IMR-90 (cell line): ENCODE data around the gene CCHCR1. TPM values are rescaled to one million over a fixed set of nuclear protein-coding genes. Genes with fewer than 3 reads are reported as not detected.
"Not testable (repeated sequence)": the region's sequence is repeated elsewhere in the genome, so short reads cannot be mapped to it uniquely, and the experiment has no call there.

Experiments
- ATAC-seq: fragments of 200-7000 bp; cut with Tn5 transposase; 2 replicates; pipeline ENCODE4 v1.9.1; 2020; ENCODE audit warnings: low read depth, mild to moderate bottlenecking, moderate library complexity
- BruUV-seq: library from RNA; stranded (reverse); fragments of 400-500 nt; replicated peaks from 2 replicates; lab custom pipeline; 2021; lab: Mats Ljungman, UMichigan
- CTCF ChIA-PET: fragments of 300-600 bp; formaldehyde crosslinking; extraction: SDS; loops from one replicate; lab custom pipeline; 2021; ENCODE audit warnings: antibody characterized with exemption; lab: Yijun Ruan, JAX
- POLR2A ChIA-PET: fragments of 300-600 bp; sonication (Branson Sonifier 250); formaldehyde crosslinking; loops from one replicate; lab custom pipeline; 2022; ENCODE audit warnings: antibody characterized with exemption; ENCODE audit not compliant: unreplicated experiment; lab: Charles Lee
- DNase-seq: peaks from one replicate; pipeline ENCODE4 v3.0.0; 2013
- H2AFZ ChIP-seq: replicated peaks from 2 replicates; pipeline ENCODE3; 2013; ENCODE audit warnings: low read length, mild to moderate bottlenecking; ENCODE audit not compliant: poor library complexity
- H2AK5ac ChIP-seq: 2 replicates; pipeline ENCODE4 v1.6.1; 2013; ENCODE audit warnings: low read depth, low read length, inconsistent platforms
- H2AK9ac ChIP-seq: replicated peaks from 2 replicates; pipeline ENCODE3; 2013; ENCODE audit warnings: mild to moderate bottlenecking, low read depth, low read length, moderate library complexity; ENCODE audit not compliant: poor library complexity
- H2BK120ac ChIP-seq: 2 replicates; pipeline ENCODE4 v1.6.1; 2013; ENCODE audit warnings: low read depth, low read length, inconsistent platforms
- H2BK15ac ChIP-seq: 3 replicates; pipeline ENCODE4 v1.6.1; 2013; ENCODE audit warnings: low read depth, low read length, inconsistent platforms
- H2BK20ac ChIP-seq: 2 replicates; pipeline ENCODE4 v1.6.1; 2013; ENCODE audit warnings: low read depth, mild to moderate bottlenecking, inconsistent platforms, low read length, moderate library complexity
- H2BK5ac ChIP-seq: 2 replicates; pipeline ENCODE4 v1.6.1; 2013; ENCODE audit warnings: mild to moderate bottlenecking, low read depth, low read length, inconsistent platforms; ENCODE audit not compliant: poor library complexity, severe bottlenecking
- H3K14ac ChIP-seq: replicated peaks from 2 replicates; pipeline ENCODE4 v1.6.1; 2013; ENCODE audit warnings: low read depth, low read length, inconsistent platforms
- H3K18ac ChIP-seq: 2 replicates; pipeline ENCODE4 v1.6.1; 2013; ENCODE audit warnings: low read depth, low read length, control low read depth
- H3K23ac ChIP-seq: 2 replicates; pipeline ENCODE4 v1.6.1; 2013; ENCODE audit warnings: low read depth, low read length, inconsistent platforms
- H3K27ac ChIP-seq: 2 replicates; pipeline ENCODE4 v1.5.1; 2013; ENCODE audit warnings: mild to moderate bottlenecking, control low read depth, low read length; ENCODE audit not compliant: insufficient read depth
- H3K27me3 ChIP-seq: 2 replicates; pipeline ENCODE4 v1.6.1; 2013; ENCODE audit warnings: low read length; ENCODE audit not compliant: control insufficient read depth, insufficient read depth
- H3K36me3 ChIP-seq: 2 replicates; pipeline ENCODE4 v1.6.1; 2013; ENCODE audit warnings: low read length, mixed read lengths; ENCODE audit not compliant: control insufficient read depth, insufficient read depth
- H3K4ac ChIP-seq: 2 replicates; pipeline ENCODE4 v1.6.1; 2013; ENCODE audit warnings: low read depth, low read length, inconsistent platforms
- H3K4me1 ChIP-seq: 2 replicates; pipeline ENCODE4 v1.6.1; 2013; ENCODE audit warnings: low read length, mixed read lengths; ENCODE audit not compliant: control insufficient read depth, insufficient read depth
- H3K4me2 ChIP-seq: 2 replicates; pipeline ENCODE4 v1.6.1; 2013; ENCODE audit warnings: low read depth, mild to moderate bottlenecking, control low read depth, low read length, moderate library complexity
- H3K4me3 ChIP-seq: 2 replicates; pipeline ENCODE4 v1.5.1; 2013; ENCODE audit warnings: low read depth, mild to moderate bottlenecking, control low read depth, low read length, moderate library complexity; ENCODE audit not compliant: insufficient read depth
- H3K56ac ChIP-seq: 2 replicates; pipeline ENCODE4 v1.6.1; 2013; ENCODE audit warnings: low read length, inconsistent platforms; ENCODE audit not compliant: insufficient read depth; ENCODE audit errors: extremely low read depth
- H3K79me1 ChIP-seq, 2 experiments: 2 replicates each; pipeline ENCODE4 v1.6.1; 2013; ENCODE audit warnings: low read length in 2 of 2, inconsistent platforms in 1 of 2, low read depth in 1 of 2
- H3K9ac ChIP-seq: 2 replicates; pipeline ENCODE4 v1.6.1; 2013; ENCODE audit warnings: low read depth, low read length, control low read depth
- H3K9me1 ChIP-seq: 2 replicates; pipeline ENCODE4 v1.6.1; 2013; ENCODE audit warnings: low read length, inconsistent platforms; ENCODE audit not compliant: insufficient read depth
- H3K9me3 ChIP-seq: 2 replicates; pipeline ENCODE4 v1.6.1; 2013; ENCODE audit warnings: low read length; ENCODE audit not compliant: control insufficient read depth, insufficient read depth
- H4K20me1 ChIP-seq: 2 replicates; pipeline ENCODE4 v1.6.1; 2013; ENCODE audit warnings: low read length, inconsistent platforms; ENCODE audit not compliant: insufficient read depth
- H4K5ac ChIP-seq: 2 replicates; pipeline ENCODE4 v1.6.1; 2013; ENCODE audit warnings: mild to moderate bottlenecking, low read depth, low read length, control low read depth
- H4K8ac ChIP-seq, 2 experiments: 2 replicates each; pipeline ENCODE4 v1.6.1; 2013; ENCODE audit warnings: low read depth in 2 of 2, low read length in 2 of 2, control low read depth in 1 of 2, inconsistent platforms in 1 of 2
- H4K91ac ChIP-seq: 2 replicates; pipeline ENCODE4 v1.6.1; 2013; ENCODE audit warnings: low read depth, low read length, inconsistent platforms; ENCODE audit not compliant: insufficient read depth
- WGBS, 2 experiments: methylation state at CpG; one replicate each; pipeline versions ENCODE4 v1.1.5 to v1.1.7; 2013; ENCODE audit warnings: missing lambda C conversion rate in 2 of 2; ENCODE audit not compliant: insufficient read length in 1 of 2; ENCODE audit errors: extremely low coverage in 2 of 2; 5-methylcytosine and 5-hydroxymethylcytosine counted together
- dilution Hi-C: fragments of 300-500 bp; cut with HindIII; formaldehyde crosslinking; loops from one replicate; pipeline ENCODE4 v1.14.3; 2018; ENCODE audit warnings: low sequenced_read_pairs; ENCODE audit not compliant: unreplicated experiment
- in situ Hi-C: fragments of 300-500 bp; cut with MboI; formaldehyde crosslinking; loops from 3 replicates; pipeline ENCODE4 v1.14.3; 2019; ENCODE audit warnings: low sequenced_read_pairs, inconsistent platforms, mixed read lengths
- intact Hi-C: fragments of 100-400 bp; cut with micrococcal nuclease; formaldehyde crosslinking; loops from 2 replicates; pipeline ENCODE4 v1.10.0; 2022
- polyA plus RNA-seq, 3 experiments: library from polyadenylated mRNA; depleted of rRNA; stranded (reverse); fragments of >200 nt; gene quantifications; 2 replicates each; pipeline ENCODE4 v1.2.3, GENCODE V29; 2012; ENCODE audit warnings: low replicate concordance in 1 of 3
- total RNA-seq: library from RNA; depleted of rRNA; stranded (reverse); fragments of >200 nt; gene quantifications from 2 replicates; pipeline ENCODE4 v1.2.3, GENCODE V29; 2012

Gene CCHCR1
- total and polyA plus RNA-seq, 2 of the 4 experiments (the other 2 are of a cell fraction), result 13.1 to 22.0 TPM

DNA sequence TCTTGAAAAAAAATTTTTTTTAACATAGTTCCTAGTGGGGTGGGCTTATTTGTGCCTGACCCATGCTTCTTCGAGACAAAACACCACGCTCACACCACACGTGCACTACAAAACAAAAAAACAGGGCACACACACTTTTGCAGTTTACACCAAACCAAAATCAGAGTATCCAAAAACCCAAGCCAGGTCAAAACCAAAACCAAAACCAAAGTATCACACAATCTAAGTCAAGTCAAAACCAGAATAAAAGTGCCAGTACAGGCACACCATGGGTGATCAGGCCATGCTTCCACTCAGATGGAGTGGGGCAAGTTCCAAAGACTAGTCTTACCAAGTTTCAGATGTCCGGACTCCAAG is 28.1 kb upstream of the CCHCR1 start:
- H2AK9ac ChIP-seq, H2BK120ac ChIP-seq, H3K79me1 ChIP-seq, ATAC-seq, H3K27me3 ChIP-seq, in situ Hi-C loops, H3K23ac ChIP-seq, H3K14ac ChIP-seq, H3K27ac ChIP-seq, H3K9ac ChIP-seq, H3K4me1 ChIP-seq, DNase-seq, H3K36me3 ChIP-seq, POLR2A ChIA-PET, H3K56ac ChIP-seq, H4K5ac ChIP-seq, H2AK5ac ChIP-seq, H3K4me3 ChIP-seq, H2BK15ac ChIP-seq, H4K91ac ChIP-seq, H3K9me3 ChIP-seq, H2BK5ac ChIP-seq, H3K4me2 ChIP-seq, H2BK20ac ChIP-seq, H4K20me1 ChIP-seq, H3K18ac ChIP-seq, dilution Hi-C loops, BruUV-seq, H2AFZ ChIP-seq, H3K9me1 ChIP-seq, H3K4ac ChIP-seq, H4K8ac ChIP-seq, intact Hi-C loops: not testable (repeated sequence)
- CTCF ChIA-PET, result interaction anchor here (1.0 kb wide), 1 partner anchor 20 kb away, joined by 3 read pairs; no protein-coding TSS in a partner anchor
- 100% methylated on average over 1 of the region's 4 CpGs; no CpG with 5 or more reads in 1 of the 2 experiments for WGBS, 2 experiments

DNA sequence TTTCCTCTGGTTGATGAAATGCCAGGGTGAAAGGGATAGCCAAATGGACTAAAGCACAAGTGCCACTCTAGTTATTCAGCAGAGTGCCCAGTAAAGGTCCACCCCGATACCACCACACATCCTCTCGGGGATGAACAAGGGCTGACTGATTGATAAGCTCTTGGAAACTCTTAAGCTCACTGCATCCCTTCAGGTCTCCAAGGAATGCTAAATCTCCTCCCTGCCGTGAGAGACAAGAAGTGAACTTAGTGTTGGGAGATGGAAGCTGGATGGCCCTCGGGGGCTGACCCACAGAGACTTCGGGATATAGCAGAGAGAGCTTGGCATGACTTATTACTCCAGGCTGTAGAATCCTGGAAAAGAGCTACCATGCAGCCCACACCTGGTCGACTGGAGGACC is 26.3 kb upstream of the CCHCR1 start:
- no CpG with 5 or more reads among the region's 6 CpGs for WGBS, 2 experiments

More for the DNA sequence above, 26.3 kb upstream of the CCHCR1 start:
- H3K23ac ChIP-seq, H3K56ac ChIP-seq, H3K79me1 ChIP-seq, H3K36me3 ChIP-seq, H2BK120ac ChIP-seq, BruUV-seq, H3K9ac ChIP-seq, H3K4me1 ChIP-seq, H3K9me3 ChIP-seq, H2AK5ac ChIP-seq, intact Hi-C loops, H2BK15ac ChIP-seq, H2AFZ ChIP-seq, CTCF ChIA-PET, H4K8ac ChIP-seq, dilution Hi-C loops, H4K5ac ChIP-seq, ATAC-seq, H3K14ac ChIP-seq, H4K20me1 ChIP-seq, H3K4me2 ChIP-seq, H3K27ac ChIP-seq, H3K27me3 ChIP-seq, H3K4me3 ChIP-seq, H3K4ac ChIP-seq, H4K91ac ChIP-seq, DNase-seq, H2BK20ac ChIP-seq, H3K9me1 ChIP-seq, H2AK9ac ChIP-seq, H3K18ac ChIP-seq, in situ Hi-C loops, POLR2A ChIA-PET, H2BK5ac ChIP-seq: not testable (repeated sequence)
